Activated naive CD4-positive, alpha-beta T cell treated with anti-CD3 and anti-CD28 coated beads for 36 hours (primary cell): ENCODE data around the gene PIAS3. TPM values are rescaled to one million over a fixed set of nuclear protein-coding genes. Genes with fewer than 3 reads are reported as not detected.

Experiments used
- CTCF ChIA-PET: fragments of 350-600 bp; sonication (Branson Sonifier 250); formaldehyde crosslinking; loops from one replicate; lab custom pipeline; 2021; ENCODE audit warnings: antibody characterized with exemption; lab: Charles Lee
- DNase-seq: peaks from one replicate; pipeline ENCODE4 v3.0.0-alpha.2; 2020
- H3K27ac Mint-ChIP-seq: one replicate; pipeline ENCODE4 v1.8.0; 2021; ENCODE audit warnings: mild to moderate bottlenecking, mixed read lengths
- H3K27me3 Mint-ChIP-seq: one replicate; pipeline ENCODE4 v1.8.0; 2021; ENCODE audit warnings: low read depth, mixed read lengths
- H3K36me3 Mint-ChIP-seq: one replicate; pipeline ENCODE4 v1.8.0; 2021; ENCODE audit warnings: low read depth, mixed read lengths
- H3K4me1 Mint-ChIP-seq: one replicate; pipeline ENCODE4 v1.8.0; 2021; ENCODE audit warnings: low read depth, mixed read lengths
- H3K4me3 Mint-ChIP-seq: one replicate; pipeline ENCODE4 v1.8.0; 2021; ENCODE audit warnings: mild to moderate bottlenecking, moderate library complexity, mixed read lengths
- H3K9me3 Mint-ChIP-seq: one replicate; pipeline ENCODE4 v1.8.0; 2021; ENCODE audit warnings: mixed read lengths
- intact Hi-C: fragments of 100-400 bp; cut with micrococcal nuclease; formaldehyde crosslinking; loops from one replicate; pipeline ENCODE4 v1.15.1; 2023
- total RNA-seq, 2 experiments: library from RNA; stranded (reverse); gene quantifications; one replicate each; pipeline ENCODE4 v1.2.3, GENCODE V29; 2021

Gene PIAS3
- total RNA-seq, 2 experiments from 2014 or later, result 19.1 to 19.6 TPM

DNA sequence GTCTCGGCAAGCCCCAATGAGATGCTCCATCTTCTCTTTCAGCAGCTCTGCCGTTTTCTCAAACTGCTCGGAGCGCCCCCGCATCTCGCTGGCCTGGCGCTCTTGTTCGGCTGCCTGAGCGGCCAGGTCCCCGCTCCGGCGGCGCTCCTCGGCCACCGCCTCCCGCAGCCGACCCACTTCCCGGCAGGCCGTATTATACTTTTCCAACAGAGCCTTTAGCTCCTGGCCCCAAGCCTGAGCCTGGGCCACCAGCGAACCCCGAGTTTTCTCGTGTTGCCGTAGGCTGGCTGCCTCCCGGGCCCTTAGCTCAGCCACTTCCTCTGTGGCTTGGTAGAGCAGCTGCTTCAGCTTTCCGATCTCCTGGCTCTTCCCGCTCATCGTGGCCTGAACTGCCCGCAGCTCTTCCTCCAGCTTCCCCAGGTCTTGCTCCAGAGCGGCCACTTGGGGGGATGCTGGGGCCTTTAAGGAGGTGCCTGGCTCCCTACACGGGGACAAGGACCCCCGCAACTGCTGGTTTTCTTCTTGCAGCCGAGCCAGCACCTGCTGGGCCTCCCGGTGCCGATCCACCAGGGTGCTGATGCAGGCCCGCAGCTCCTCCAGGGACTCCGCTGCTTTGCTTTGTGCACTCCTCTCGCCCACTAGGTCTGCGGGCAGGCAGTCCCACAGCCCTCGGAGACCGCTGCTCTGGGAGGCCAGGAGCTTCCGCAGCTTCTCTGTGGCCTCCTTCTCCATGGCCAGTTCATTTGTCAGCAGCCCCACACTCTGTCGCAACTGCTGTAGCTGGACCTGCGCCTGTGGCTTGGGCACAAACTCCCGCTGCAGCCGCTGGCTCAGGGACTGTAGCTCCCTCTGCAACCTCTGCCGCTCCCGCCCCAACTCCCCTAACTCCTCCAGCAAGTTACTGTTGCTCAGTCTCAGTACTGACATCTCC, 13.4 kb upstream of the PIAS3 start:
- DNase-seq, result peak; percentile 47
- Mint-ChIP-seq H3K27me3 (peaks cover 4% of the 10 kb centered on the region), H3K4me3 (peak overlapping the region; percentile 63), H3K27ac (no peak overlapping the region), H3K36me3 (no peaks in the 10 kb centered on the region), H3K9me3 (no peaks in the 10 kb centered on the region), H3K4me1 (peaks cover 14% of the 10 kb centered on the region)
- intact Hi-C loops, result loop anchor here (1.0 kb wide), 2 partner anchors 9 to 13 kb away; partner anchors contain the start of gene PIAS3
- CTCF ChIA-PET, result interaction anchor here (0.5 to 3.4 kb wide), 12 partner anchors 8 to 135 kb away, joined by 3 to 37 read pairs (median 3); partner anchors contain the start of genes ANKRD35, ITGA10 and NUDT17

DNA sequence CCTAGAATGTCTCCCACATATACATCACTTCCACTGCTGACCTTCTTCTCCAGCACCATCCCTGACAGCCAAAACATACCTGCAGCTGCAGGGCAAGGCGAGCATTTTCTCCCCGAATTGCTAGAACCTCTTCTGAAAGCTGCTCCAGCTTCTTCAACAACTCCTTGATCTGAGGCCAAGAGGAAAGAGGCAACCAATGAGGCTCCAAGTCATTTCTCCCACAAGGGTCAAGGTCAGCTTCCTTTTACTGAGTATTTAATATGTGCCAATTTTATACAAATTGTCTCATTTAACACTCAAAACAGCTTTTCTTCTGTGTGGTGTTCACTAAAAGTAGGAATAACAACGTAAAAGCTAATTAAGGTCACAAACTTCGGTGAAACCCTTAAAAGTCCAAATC, 9.4 kb upstream of the PIAS3 start:
- Mint-ChIP-seq H3K4me3 (no peak overlapping the region), H3K4me1 (peaks cover 14% of the 10 kb centered on the region), H3K9me3 (no peaks in the 10 kb centered on the region), H3K27ac (no peak overlapping the region), H3K36me3 (no peaks in the 10 kb centered on the region), H3K27me3 (peaks cover 4% of the 10 kb centered on the region)
- CTCF ChIA-PET, result interaction anchor here (0.6 to 1.3 kb wide), 4 partner anchors 24 to 159 kb away, joined by 3 to 4 read pairs (median 4); partner anchors contain the start of gene RBM8A
- no peak for DNase-seq
- intact Hi-C loops, result no loop called here

DNA sequence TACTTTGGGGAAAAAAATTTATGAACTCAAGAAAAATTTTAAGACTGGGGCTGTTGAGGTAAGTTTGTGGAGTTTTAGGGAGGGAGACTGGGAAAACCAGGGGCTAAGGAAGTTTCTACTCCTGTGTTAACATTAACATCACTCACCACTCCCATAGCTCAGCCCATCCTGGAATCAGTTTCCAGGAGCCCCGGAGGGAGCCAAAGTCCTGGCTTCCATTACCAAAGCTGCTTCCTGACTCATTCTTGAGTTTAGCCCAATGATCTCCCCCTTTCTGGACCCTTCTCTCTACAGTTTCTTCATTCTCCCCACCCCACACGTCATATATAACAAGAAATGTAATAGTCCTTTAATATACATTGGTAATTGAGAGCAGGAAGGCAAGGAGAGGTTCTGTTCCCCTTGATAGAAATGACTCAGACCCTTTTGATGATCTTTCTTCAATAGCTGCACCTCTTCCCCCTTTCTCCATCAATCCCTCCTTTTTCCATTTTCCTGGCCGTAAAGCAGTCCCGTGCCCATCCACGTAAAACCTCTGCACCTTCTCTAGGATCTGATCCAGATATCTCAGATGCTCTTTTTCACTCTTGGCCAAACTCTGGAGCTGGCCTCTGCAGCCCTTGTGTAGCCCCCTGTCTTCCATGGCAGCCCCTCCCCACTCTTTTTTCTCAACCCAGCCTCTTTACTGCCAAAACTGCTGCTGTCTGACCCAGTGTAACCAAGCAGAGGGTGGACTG, 4.6 kb upstream of the PIAS3 start:
- intact Hi-C loops, result loop anchor here (1.0 kb wide), 1 partner anchor 9 kb away; no protein-coding TSS in a partner anchor
- Mint-ChIP-seq H3K9me3 (no peaks in the 10 kb centered on the region), H3K36me3 (no peaks in the 10 kb centered on the region)

DNA sequence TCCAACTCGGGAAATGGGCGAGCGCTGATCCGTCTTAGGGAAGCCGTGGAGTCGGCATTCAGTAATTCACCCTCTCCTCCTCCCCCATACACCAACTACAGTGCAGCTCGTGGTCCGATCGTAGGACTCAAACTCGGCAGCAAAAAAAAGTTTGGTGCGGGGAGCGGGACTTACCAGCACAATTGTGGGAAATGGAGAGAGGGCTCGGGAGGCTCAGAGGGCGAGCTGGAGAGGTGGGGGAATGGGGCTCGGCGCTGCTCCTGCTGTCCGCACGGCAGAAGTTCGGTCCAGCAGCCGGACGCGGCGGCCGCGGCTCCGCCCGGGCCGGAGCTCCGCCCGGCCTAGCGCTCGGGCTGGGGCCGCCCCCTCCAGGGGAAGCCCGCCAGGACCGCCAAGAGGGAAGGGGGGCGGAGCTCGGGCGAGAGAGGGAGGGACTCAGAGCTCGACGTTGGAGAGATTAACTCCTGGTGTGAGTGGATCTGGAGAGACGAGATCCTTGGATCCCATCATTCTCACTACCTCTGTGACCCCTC, 676 bp upstream of the PIAS3 start:
- intact Hi-C loops, result loop anchor here (1.0 to 2.0 kb wide), 5 partner anchors 8 to 59 kb away; partner anchors contain the start of genes ANKRD35 and PEX11B
- peak; percentile 83 for DNase-seq
- peaks cover 3% of the 10 kb centered on the region for H3K36me3 Mint-ChIP-seq
- H3K4me1 Mint-ChIP-seq, result peaks cover 9% of the 10 kb centered on the region
- CTCF ChIA-PET, result interaction anchor here (0.7 to 9.7 kb wide), 14 partner anchors 10 to 176 kb away, joined by 3 to 116 read pairs (median 4); partner anchors contain the start of genes LIX1L and NUDT17
- peak overlapping the region; percentile 87 for H3K4me3 Mint-ChIP-seq
- H3K9me3 Mint-ChIP-seq, result peaks cover 2% of the 10 kb centered on the region
- no peaks in the 10 kb centered on the region for H3K27me3 Mint-ChIP-seq
- H3K27ac Mint-ChIP-seq, result peak overlapping the region; percentile 83

More for the DNA sequence above, 4.6 kb upstream of the PIAS3 start:
- CTCF ChIA-PET, result interaction anchor here (9.7 kb wide), 1 partner anchor 16 kb away, joined by 116 read pairs; the partner anchor contains the start of gene NUDT17
- H3K4me3 Mint-ChIP-seq, result no peak overlapping the region
- no peak overlapping the region for H3K27ac Mint-ChIP-seq
- no peak for DNase-seq
- no peaks in the 10 kb centered on the region for H3K4me1 Mint-ChIP-seq
- no peaks in the 10 kb centered on the region for H3K27me3 Mint-ChIP-seq

DNA sequence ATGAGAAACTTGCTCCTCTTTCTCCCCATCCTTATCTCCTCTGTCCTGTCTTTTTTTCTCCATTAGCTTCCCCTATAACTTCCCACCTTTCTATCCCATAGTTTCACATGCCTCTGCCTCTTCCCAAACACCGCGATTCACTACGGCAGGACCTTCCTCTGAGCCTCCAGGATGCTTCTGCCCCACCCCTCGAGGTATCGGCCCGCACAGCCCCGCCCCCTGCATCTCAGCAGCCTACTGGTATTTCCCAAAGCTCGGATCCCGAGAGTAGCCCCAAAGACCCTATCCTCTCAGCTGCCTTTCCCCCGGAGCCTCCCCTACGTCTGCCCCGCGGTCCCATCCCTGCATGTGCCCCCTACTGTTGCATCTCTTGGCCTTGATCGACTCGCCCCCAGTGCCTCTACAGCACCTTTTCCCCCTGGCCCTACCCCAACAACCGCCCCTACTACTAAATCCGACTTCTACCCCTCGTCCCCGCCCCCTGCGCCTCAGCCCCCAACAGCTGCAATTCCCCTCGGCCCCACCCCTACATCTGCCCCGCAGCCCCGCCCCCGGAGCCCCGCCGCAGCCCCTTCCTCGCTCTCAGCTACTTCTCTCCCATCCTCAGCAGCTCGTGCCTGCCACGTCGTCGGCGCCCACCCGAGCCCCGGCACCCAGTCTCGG, 512 bp downstream of the PIAS3 start:
- Mint-ChIP-seq H3K4me3 (peak overlapping the region; percentile 87), H3K27ac (peak overlapping the region; percentile 75), H3K36me3 (peaks cover 7% of the 10 kb centered on the region), H3K4me1 (peaks cover 9% of the 10 kb centered on the region), H3K27me3 (no peaks in the 10 kb centered on the region), H3K9me3 (peaks cover 2% of the 10 kb centered on the region)
- peak; percentile 66 for DNase-seq
- intact Hi-C loops, result loop anchor here (1.0 to 2.0 kb wide), 2 partner anchors 26 to 100 kb away; partner anchors contain the start of genes ANKRD35 and LIX1L
- CTCF ChIA-PET, result interaction anchor here (0.5 to 9.7 kb wide), 13 partner anchors 8 to 164 kb away, joined by 3 to 116 read pairs (median 4); partner anchors contain the start of genes ANKRD34A, HJV, LIX1L and NUDT17

DNA sequence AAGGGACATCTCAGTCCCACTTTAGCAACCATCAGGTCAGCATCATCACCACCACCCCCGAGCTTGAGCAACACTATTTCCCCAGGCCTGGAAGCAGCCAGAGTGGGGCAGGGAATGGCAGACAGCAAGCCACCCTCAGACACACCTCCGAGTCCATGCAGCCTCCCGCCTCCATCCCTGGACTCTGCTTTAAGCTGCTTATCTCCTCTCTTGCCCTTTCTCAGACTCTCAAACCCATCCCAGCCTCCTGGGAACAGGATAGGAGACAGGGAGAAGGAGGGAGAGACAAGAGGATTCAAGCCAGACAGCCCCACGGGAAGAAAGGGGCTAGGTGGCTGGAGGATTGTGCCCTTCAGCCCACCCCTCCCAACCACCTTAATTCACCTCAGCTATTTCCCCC, 1.7 kb downstream of the PIAS3 start:
- intact Hi-C loops, result no loop called here
- H3K4me3 Mint-ChIP-seq, result no peak overlapping the region
- CTCF ChIA-PET, result interaction anchor here (0.6 to 9.7 kb wide), 5 partner anchors 10 to 165 kb away, joined by 3 to 116 read pairs (median 4); partner anchors contain the start of genes ANKRD34A, HJV, NUDT17 and POLR3GL
- H3K36me3 Mint-ChIP-seq, result peaks cover 9% of the 10 kb centered on the region
- no peak for DNase-seq
- H3K4me1 Mint-ChIP-seq, result peaks cover 9% of the 10 kb centered on the region
- no peak overlapping the region for H3K27ac Mint-ChIP-seq
- H3K27me3 Mint-ChIP-seq, result no peaks in the 10 kb centered on the region
- peaks cover 2% of the 10 kb centered on the region for H3K9me3 Mint-ChIP-seq

DNA sequence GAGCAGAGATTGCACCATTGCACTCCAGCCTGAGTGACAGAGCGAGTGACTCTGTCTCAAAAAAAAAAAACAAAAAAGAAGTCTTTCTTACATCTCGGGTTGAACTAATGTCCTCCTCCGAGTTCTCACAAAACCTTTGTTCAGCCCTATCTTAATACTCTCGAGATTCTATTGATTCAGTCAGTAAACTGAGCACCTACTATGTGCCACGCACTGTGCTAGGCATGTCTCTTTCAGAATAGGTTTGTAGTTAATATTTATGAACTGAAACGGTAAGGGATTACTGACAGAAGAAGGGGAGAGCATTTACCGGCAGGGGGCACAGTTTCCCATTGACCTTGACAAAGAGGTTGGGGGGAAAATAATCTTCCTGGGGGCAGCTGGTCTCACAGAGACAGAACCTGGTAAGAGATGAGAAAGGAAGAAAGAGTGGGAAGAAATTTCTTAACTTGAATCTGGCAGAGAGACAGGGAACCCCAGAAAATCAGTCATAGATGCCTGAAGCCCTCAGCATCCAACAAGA, 3.4 kb downstream of the PIAS3 start:
- intact Hi-C loops, result no loop called here
- Mint-ChIP-seq H3K36me3 (peaks cover 14% of the 10 kb centered on the region), H3K4me1 (peaks cover 13% of the 10 kb centered on the region), H3K27ac (no peak overlapping the region), H3K4me3 (no peak overlapping the region), H3K27me3 (no peaks in the 10 kb centered on the region), H3K9me3 (peaks cover 2% of the 10 kb centered on the region)
- CTCF ChIA-PET, result interaction anchor here (0.7 to 1.7 kb wide), 2 partner anchors 10 to 161 kb away, joined by 4 to 6 read pairs; partner anchors contain the start of gene NUDT17
- no peak for DNase-seq

DNA sequence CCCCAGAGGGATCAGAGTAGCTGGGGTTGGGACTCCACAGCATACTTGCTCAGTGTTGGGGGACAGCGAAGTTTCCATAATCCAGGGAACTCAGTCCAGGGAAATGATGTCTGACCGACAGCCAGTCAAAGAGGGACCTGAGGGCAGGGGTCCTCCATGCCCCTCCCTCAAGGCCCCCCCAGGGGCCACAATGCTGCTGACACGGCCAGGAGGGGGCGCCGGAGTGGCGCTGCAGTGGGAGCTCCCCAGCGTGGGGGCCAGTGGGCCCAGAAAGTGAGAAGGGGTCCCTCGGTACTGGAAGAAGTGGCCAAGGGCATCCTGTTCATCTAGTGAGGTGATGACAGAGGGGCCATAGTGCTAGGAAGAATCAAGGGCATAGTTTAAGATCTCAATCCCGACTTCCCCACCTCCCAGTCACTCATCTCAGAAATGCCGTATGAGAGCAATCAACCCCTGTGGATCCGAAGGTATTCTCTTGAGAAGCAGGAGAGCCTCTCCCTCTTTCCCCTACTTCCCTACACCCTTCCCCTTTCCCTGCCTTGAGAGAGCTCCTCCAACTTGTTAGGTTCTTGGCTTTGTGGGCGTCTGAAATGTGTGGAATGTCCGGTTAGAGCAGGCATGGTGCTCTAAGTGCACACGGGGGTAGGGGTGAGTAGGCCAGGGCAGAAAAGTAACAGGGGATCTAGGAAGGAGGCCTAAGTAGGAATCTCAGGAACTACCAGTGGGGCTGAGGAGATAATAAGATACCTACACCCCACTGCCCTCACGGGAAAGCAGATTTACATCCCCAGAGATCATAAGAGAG, 9.3 kb downstream of the PIAS3 start:
- CTCF ChIA-PET, result interaction anchor here (0.7 to 8.7 kb wide), 9 partner anchors 8 to 140 kb away, joined by 3 to 141 read pairs (median 4); partner anchors contain the start of genes ITGA10 and PIAS3
- no peak overlapping the region for H3K27ac Mint-ChIP-seq
- intact Hi-C loops, result no loop called here
- H3K4me1 Mint-ChIP-seq, result peaks cover 17% of the 10 kb centered on the region
- H3K36me3 Mint-ChIP-seq, result peaks cover 10% of the 10 kb centered on the region
- H3K4me3 Mint-ChIP-seq, result no peak overlapping the region
- no peaks in the 10 kb centered on the region for H3K9me3 Mint-ChIP-seq
- no peaks in the 10 kb centered on the region for H3K27me3 Mint-ChIP-seq
- DNase-seq, result no peak

DNA sequence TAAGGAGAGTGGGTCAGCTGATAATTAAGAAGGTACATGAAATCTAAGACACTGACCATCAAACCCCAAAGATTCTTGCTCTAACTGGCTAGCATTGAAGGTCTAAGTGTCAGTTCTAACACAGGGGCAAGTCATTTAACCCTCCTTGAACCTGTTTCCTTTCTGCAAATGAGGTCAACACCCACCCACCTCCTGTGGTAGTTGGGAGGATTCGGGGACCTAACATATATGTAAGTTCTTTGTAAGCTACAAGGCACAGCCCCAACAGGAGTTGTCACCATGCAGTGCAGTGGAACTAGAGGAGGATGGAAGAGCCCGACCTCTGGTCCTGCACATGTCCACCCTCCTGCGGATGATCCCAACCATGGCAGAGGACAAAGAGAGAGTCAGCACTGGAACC, 11.1 kb downstream of the PIAS3 start:
- intact Hi-C loops, result no loop called here
- H3K9me3 Mint-ChIP-seq, result no peaks in the 10 kb centered on the region
- H3K4me1 Mint-ChIP-seq, result peaks cover 17% of the 10 kb centered on the region
- H3K36me3 Mint-ChIP-seq, result peaks cover 6% of the 10 kb centered on the region
- H3K27me3 Mint-ChIP-seq, result no peaks in the 10 kb centered on the region
- H3K4me3 Mint-ChIP-seq, result no peak overlapping the region
- CTCF ChIA-PET, result interaction anchor here (1.4 to 8.7 kb wide), 10 partner anchors 9 to 171 kb away, joined by 3 to 141 read pairs (median 30); partner anchors contain the start of genes ITGA10, LIX1L and PIAS3
- no peak overlapping the region for H3K27ac Mint-ChIP-seq
- DNase-seq, result no peak

DNA sequence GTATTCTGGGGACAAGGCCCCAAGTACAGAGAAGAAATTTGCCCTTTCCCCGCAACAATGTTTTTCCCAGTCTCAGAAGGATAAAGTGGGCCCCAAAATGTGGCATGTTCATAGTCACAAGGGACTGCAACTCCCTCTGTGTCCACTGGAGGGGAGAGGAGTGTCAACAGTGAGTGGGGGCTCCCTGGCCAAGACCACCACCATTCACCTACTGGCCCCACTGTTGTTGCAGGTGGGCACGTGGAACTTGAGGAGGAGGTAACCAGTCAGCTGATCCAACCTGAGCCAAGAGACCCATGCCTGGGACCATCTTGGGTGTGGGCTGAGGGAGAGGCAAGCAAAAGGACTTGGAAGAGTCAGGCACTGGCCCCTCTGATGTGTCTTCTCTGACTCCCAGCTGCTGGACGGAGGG, 12.7 kb downstream of the PIAS3 start:
- peak overlapping the region; percentile 46 for H3K27ac Mint-ChIP-seq

More for the DNA sequence above, 12.7 kb downstream of the PIAS3 start:
- H3K9me3 Mint-ChIP-seq, result no peaks in the 10 kb centered on the region
- H3K36me3 Mint-ChIP-seq, result peaks cover 5% of the 10 kb centered on the region
- peaks cover 17% of the 10 kb centered on the region for H3K4me1 Mint-ChIP-seq
- no peak overlapping the region for H3K4me3 Mint-ChIP-seq
- CTCF ChIA-PET, result interaction anchor here (0.7 to 8.7 kb wide), 29 partner anchors 8 to 190 kb away, joined by 3 to 141 read pairs (median 6); partner anchors contain the start of genes ANKRD34A, ANKRD35, ITGA10 and PIAS3
- H3K27me3 Mint-ChIP-seq, result no peaks in the 10 kb centered on the region
- peak; percentile 51 for DNase-seq
- intact Hi-C loops, result no loop called here
